PC-9 (cell line): Measurements from ENCODE around the gene SHISA4. TPM values are rescaled to one million over a fixed set of nuclear protein-coding genes. Genes with fewer than 3 reads are reported as not detected.
"Not testable (repeated sequence)": the region's sequence is repeated elsewhere in the genome, so short reads cannot be mapped to it uniquely, and the experiment has no call there.

Experiments
- Bru-seq: library from RNA; stranded (reverse); fragments of 400-500 nt; gene quantifications from one replicate; lab custom pipeline; 2021; lab: Mats Ljungman, UMichigan
- BruChase-seq, 2 experiments: library from RNA; stranded (reverse); fragments of 400-500 nt; gene quantifications; one replicate each; lab custom pipeline; 2021; lab: Mats Ljungman, UMichigan
- BruUV-seq: library from RNA; stranded (reverse); fragments of 400-500 nt; replicated peaks from 2 replicates; lab custom pipeline; 2021; lab: Mats Ljungman, UMichigan
- CTCF ChIA-PET: fragments of 300-600 bp; sonication (Branson Sonifier 250); formaldehyde crosslinking; loops from one replicate; lab custom pipeline; 2022; ENCODE audit warnings: antibody characterized with exemption; lab: Charles Lee
- POLR2A ChIA-PET: fragments of 300-600 bp; sonication (Branson Sonifier 250); formaldehyde crosslinking; loops from one replicate; lab custom pipeline; 2022; ENCODE audit warnings: antibody characterized with exemption; ENCODE audit not compliant: unreplicated experiment; lab: Charles Lee
- DNase-seq, 2 experiments: peaks; one replicate each; pipeline versions ENCODE4 v3.0.0 to v3.0.0-alpha.2; 2015 to 2022; ENCODE audit warnings: mixed read lengths in 1 of 2
- H2AFZ ChIP-seq: fragments of 200-600 bp; sonication (generic); 2 replicates; pipeline ENCODE4 v1.8.1; 2017; ENCODE audit warnings: antibody characterized with exemption
- H3F3A ChIP-seq: fragments of 200-600 bp; sonication (generic); 2 replicates; pipeline ENCODE4 v1.8.1; 2017; ENCODE audit warnings: antibody characterized with exemption, mild to moderate bottlenecking, low read depth; ENCODE audit not compliant: insufficient read depth
- H3K27ac ChIP-seq: fragments of 200-600 bp; sonication (generic); 2 replicates; pipeline ENCODE4 v1.6.1; 2016; ENCODE audit warnings: mixed run types
- H3K27me3 ChIP-seq: fragments of 200-600 bp; sonication (generic); 2 replicates; pipeline ENCODE4 v1.6.1; 2016; ENCODE audit warnings: low read depth, mixed run types; ENCODE audit not compliant: insufficient read depth
- H3K36me3 ChIP-seq: fragments of 200-600 bp; sonication (generic); 2 replicates; pipeline ENCODE4 v1.6.1; 2016; ENCODE audit warnings: low read depth, mixed run types
- H3K4me1 ChIP-seq: fragments of 200-600 bp; sonication (generic); replicated peaks from 2 replicates; pipeline ENCODE4 v1.6.1; 2016; ENCODE audit warnings: mixed run types; ENCODE audit not compliant: insufficient read depth
- H3K4me2 ChIP-seq: fragments of 200-600 bp; sonication (generic); 2 replicates; pipeline ENCODE4 v1.6.1; 2017; ENCODE audit warnings: mixed run types
- H3K4me3 ChIP-seq: fragments of 200-600 bp; sonication (generic); 2 replicates; pipeline ENCODE4 v1.6.1; 2016; ENCODE audit warnings: mixed run types
- H3K79me2 ChIP-seq: fragments of 200-600 bp; sonication (generic); 2 replicates; pipeline ENCODE4 v1.6.1; 2017; ENCODE audit warnings: low read depth, mixed run types
- H3K9me2 ChIP-seq: fragments of 200-600 bp; sonication (generic); 2 replicates; pipeline ENCODE4 v1.8.1; 2017; ENCODE audit warnings: mild to moderate bottlenecking; ENCODE audit not compliant: insufficient read depth
- H3K9me3 ChIP-seq: fragments of 200-600 bp; sonication (generic); 2 replicates; pipeline ENCODE4 v1.8.1; 2016; ENCODE audit warnings: low read depth; ENCODE audit not compliant: insufficient read depth
- H4K20me1 ChIP-seq: fragments of 200-600 bp; sonication (generic); 2 replicates; pipeline ENCODE4 v1.8.1; 2017; ENCODE audit not compliant: insufficient read depth
- EZH2 ChIP-seq: fragments of 200-600 bp; sonication (generic); IDR thresholded peaks from 2 replicates; pipeline ENCODE4 v1.8.0; 2017; ENCODE audit warnings: antibody characterized with exemption, low read depth
- intact Hi-C: fragments of 100-400 bp; cut with micrococcal nuclease; formaldehyde crosslinking; loops from one replicate; pipeline ENCODE4 v1.10.0; 2022; ENCODE audit not compliant: unreplicated experiment
- long read RNA-seq: library from polyadenylated mRNA; stranded (forward); transcript quantifications from one replicate; pipeline ENCODE4 v2.0.0, GENCODE V29; 2022
- total RNA-seq: library from RNA; stranded (reverse); gene quantifications from 2 replicates; pipeline ENCODE4 v1.2.3, GENCODE V29; 2021
- TF ChIP-seq, protein P1 (sequence below): fragments of 200-600 bp; sonication (generic); conservative IDR thresholded peaks from 2 replicates; pipeline ENCODE4 v1.6.1; 2017; ENCODE audit warnings: mixed run types, antibody characterized with exemption, mild to moderate bottlenecking, moderate library complexity

The SHISA4 gene
- total RNA-seq (22.4 and 28.6 TPM in 2 replicates), Bru-seq, nascent RNA (percentile 38 among the genes with signal in this experiment), BruChase-seq, experiment 1, labeled RNA remaining after a 2-hour chase (percentile 48 among the genes with signal in this experiment), BruChase-seq, experiment 2, labeled RNA remaining after a 6-hour chase (percentile 56 among the genes with signal in this experiment)
- long read RNA-seq, transcript SHISA4-202 (5 exons, 914 nt), result minor isoform, 9 of 70 reads
- long read RNA-seq, transcript SHISA4-201 (5 exons, 1,341 nt), result major isoform, 36 of 70 reads
- long read RNA-seq, partial matches to known transcripts, result 20 of 70 reads
- long read RNA-seq, other reads (novel, unspliced or antisense), result 5 of 70 reads

- Histone ChIP-seq H3K4me3 (peak within 1 kb of the TSS; percentile 88), H2AFZ (peak within 1 kb of the TSS; percentile 85), H3K4me2 (peak within 1 kb of the TSS; percentile 95), H3K36me3 (no peaks in the 10 kb centered on the region), H3K79me2 (no peaks in the 10 kb centered on the region), H3K9me2 (no peaks in the 10 kb centered on the region), H3K9me3 (no peaks in the 10 kb centered on the region), H4K20me1 (no peaks in the 10 kb centered on the region), H3K27me3 (no peaks in the 10 kb centered on the region), H3K27ac (no peak within 1 kb of the TSS), H3K4me1 (peaks cover 39% of the 10 kb centered on the region), H3F3A (peaks cover 22% of the 10 kb centered on the region; the same call in 1 of the 2 replicates)
- no TSS peak for BruUV-seq
- no peak for TF ChIP-seq EZH2
- TF ChIP-seq, protein P1, sequence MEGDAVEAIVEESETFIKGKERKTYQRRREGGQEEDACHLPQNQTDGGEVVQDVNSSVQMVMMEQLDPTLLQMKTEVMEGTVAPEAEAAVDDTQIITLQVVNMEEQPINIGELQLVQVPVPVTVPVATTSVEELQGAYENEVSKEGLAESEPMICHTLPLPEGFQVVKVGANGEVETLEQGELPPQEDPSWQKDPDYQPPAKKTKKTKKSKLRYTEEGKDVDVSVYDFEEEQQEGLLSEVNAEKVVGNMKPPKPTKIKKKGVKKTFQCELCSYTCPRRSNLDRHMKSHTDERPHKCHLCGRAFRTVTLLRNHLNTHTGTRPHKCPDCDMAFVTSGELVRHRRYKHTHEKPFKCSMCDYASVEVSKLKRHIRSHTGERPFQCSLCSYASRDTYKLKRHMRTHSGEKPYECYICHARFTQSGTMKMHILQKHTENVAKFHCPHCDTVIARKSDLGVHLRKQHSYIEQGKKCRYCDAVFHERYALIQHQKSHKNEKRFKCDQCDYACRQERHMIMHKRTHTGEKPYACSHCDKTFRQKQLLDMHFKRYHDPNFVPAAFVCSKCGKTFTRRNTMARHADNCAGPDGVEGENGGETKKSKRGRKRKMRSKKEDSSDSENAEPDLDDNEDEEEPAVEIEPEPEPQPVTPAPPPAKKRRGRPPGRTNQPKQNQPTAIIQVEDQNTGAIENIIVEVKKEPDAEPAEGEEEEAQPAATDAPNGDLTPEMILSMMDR, result no peak
- intact Hi-C loops, result no loop called here
- ChIA-PET POLR2A (interaction anchor here (0.6 kb wide), 2 partner anchors 11 to 147 kb away, joined by 5 to 9 read pairs; no protein-coding TSS in a partner anchor), CTCF (interaction anchor here (0.6 kb wide), 1 partner anchor 227 kb away, joined by 4 read pairs; no protein-coding TSS in a partner anchor)
- DNase-seq, result peak; percentile 76 to 92
Observed at GRCh38 chr1:201888282-201889089, at the start of gene SHISA4. Gene SHISA4, plus strand, starts transcription at chr1:201888898. Its CDS starts 97 bp downstream, at chr1:201888995.

- H3K4me1 ChIP-seq, intact Hi-C loops, H3K9me3 ChIP-seq, DNase-seq, POLR2A ChIA-PET, H2AFZ ChIP-seq, H3K4me2 ChIP-seq, CTCF ChIA-PET, H3K9me2 ChIP-seq, H3K27ac ChIP-seq, H3K27me3 ChIP-seq, H3K4me3 ChIP-seq, BruUV-seq: not testable (repeated sequence)
- Histone ChIP-seq H3F3A (peaks cover 11% of the 10 kb centered on the region; the same call in 1 of the 2 replicates), H4K20me1 (peaks cover 45% of the 10 kb centered on the region), H3K79me2 (peaks cover 99% of the 10 kb centered on the region), H3K36me3 (peaks cover 13% of the 10 kb centered on the region; the same call in 1 of the 2 replicates)
Observed at GRCh38 chr1:201839089-201839488, 49.6 kb upstream of the SHISA4 start.

GRCh38 chr1:201840055-201840454 is 48.6 kb upstream of the SHISA4 start:
- Histone ChIP-seq H3K9me3 (no peaks in the 10 kb centered on the region), H3K27me3 (no peaks in the 10 kb centered on the region), H3K4me1 (no peaks in the 10 kb centered on the region), H3K79me2 (peaks cover 99% of the 10 kb centered on the region), H3K27ac (no peak overlapping the region), H2AFZ (no peak overlapping the region), H3K9me2 (no peaks in the 10 kb centered on the region), H3F3A (peaks cover 11% of the 10 kb centered on the region; the same call in 1 of the 2 replicates), H3K4me3 (no peak overlapping the region), H3K36me3 (peaks cover 13% of the 10 kb centered on the region; the same call in 1 of the 2 replicates), H4K20me1 (peaks cover 35% of the 10 kb centered on the region), H3K4me2 (no peak overlapping the region)
- intact Hi-C loops, result no loop called here
- TF ChIP-seq EZH2, result no peak
- TF ChIP-seq, protein P1, result no peak
- CTCF ChIA-PET, result interaction anchor here (0.6 kb wide), 1 partner anchor 1155 kb away, joined by 3 read pairs; no protein-coding TSS in a partner anchor
- no TSS peak for BruUV-seq
- DNase-seq, result no peak
- POLR2A ChIA-PET, result no interaction called here
